ENCODE results near the gene MYO16.

- TF ChIP-seq CTCF (IDR thresholded peaks at IDR 0.05; ENCODE audit: poor library complexity, severe bottlenecking) (no peak), POLR2AphosphoS5 (IDR thresholded peaks at IDR 0.05) (no peak), EZH2 (IDR thresholded peaks at IDR 0.05; ENCODE audit: borderline replicate concordance, insufficient read depth, low read length, poor library complexity, severe bottlenecking) (no peak), TAF1 (IDR thresholded peaks at IDR 0.05; ENCODE audit: low read depth) (no peak)
- TF ChIP-seq, protein P1, sequence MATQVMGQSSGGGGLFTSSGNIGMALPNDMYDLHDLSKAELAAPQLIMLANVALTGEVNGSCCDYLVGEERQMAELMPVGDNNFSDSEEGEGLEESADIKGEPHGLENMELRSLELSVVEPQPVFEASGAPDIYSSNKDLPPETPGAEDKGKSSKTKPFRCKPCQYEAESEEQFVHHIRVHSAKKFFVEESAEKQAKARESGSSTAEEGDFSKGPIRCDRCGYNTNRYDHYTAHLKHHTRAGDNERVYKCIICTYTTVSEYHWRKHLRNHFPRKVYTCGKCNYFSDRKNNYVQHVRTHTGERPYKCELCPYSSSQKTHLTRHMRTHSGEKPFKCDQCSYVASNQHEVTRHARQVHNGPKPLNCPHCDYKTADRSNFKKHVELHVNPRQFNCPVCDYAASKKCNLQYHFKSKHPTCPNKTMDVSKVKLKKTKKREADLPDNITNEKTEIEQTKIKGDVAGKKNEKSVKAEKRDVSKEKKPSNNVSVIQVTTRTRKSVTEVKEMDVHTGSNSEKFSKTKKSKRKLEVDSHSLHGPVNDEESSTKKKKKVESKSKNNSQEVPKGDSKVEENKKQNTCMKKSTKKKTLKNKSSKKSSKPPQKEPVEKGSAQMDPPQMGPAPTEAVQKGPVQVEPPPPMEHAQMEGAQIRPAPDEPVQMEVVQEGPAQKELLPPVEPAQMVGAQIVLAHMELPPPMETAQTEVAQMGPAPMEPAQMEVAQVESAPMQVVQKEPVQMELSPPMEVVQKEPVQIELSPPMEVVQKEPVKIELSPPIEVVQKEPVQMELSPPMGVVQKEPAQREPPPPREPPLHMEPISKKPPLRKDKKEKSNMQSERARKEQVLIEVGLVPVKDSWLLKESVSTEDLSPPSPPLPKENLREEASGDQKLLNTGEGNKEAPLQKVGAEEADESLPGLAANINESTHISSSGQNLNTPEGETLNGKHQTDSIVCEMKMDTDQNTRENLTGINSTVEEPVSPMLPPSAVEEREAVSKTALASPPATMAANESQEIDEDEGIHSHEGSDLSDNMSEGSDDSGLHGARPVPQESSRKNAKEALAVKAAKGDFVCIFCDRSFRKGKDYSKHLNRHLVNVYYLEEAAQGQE (IDR thresholded peaks at IDR 0.05; ENCODE audit: borderline replicate concordance), result no peak
Measured at GRCh38 chr13:109144693-109145437, 515.5 kb downstream of the MYO16 start.

Data from neural cell (in vitro differentiated cells).